Measurements from ENCODE around the gene FAM234B. TPM values are rescaled to one million over a fixed set of nuclear protein-coding genes. Genes with fewer than 3 reads are reported as not detected.

FAM234B gene
- total RNA-seq, 2 experiments from 2014 or later: 4.7 to 5.0 TPM

- Mint-ChIP-seq H3K36me3 (no peaks in the 10 kb centered on the region), H3K9me3 (ENCODE audit: low read depth) (no peaks in the 10 kb centered on the region), H3K27me3 (peaks cover 29% of the 10 kb centered on the region), H3K4me1 (peaks cover 18% of the 10 kb centered on the region), H3K4me3 (peak overlapping the region; percentile 63), H3K27ac (no peak overlapping the region)
- CTCF ChIA-PET: interaction anchor here (3.1 kb wide), 1 partner anchor 86 kb away, joined by 9 read pairs; no protein-coding TSS in a partner anchor
- ATAC-seq: no peak
- DNase-seq: no peak
Observed at GRCh38 chr12:13002301-13003097, 41.7 kb upstream of the FAM234B start.

GRCh38 chr12:13004361-13004760, 39.8 kb upstream of the FAM234B start:
- Mint-ChIP-seq H3K27ac (no peak overlapping the region), H3K9me3 (ENCODE audit: low read depth) (no peaks in the 10 kb centered on the region), H3K27me3 (peaks cover 29% of the 10 kb centered on the region), H3K4me1 (peaks cover 11% of the 10 kb centered on the region), H3K36me3 (no peaks in the 10 kb centered on the region), H3K4me3 (no peak overlapping the region)
- CTCF ChIA-PET: no interaction called here
- ATAC-seq (no peak), DNase-seq (no peak)

GRCh38 chr12:13004986-13005385, 39.2 kb upstream of the FAM234B start:
- ATAC-seq: no peak
- CTCF ChIA-PET: no interaction called here
- Mint-ChIP-seq H3K4me1 (peaks cover 8% of the 10 kb centered on the region), H3K27ac (no peak overlapping the region), H3K27me3 (peaks cover 29% of the 10 kb centered on the region), H3K4me3 (no peak overlapping the region), H3K9me3 (ENCODE audit: low read depth) (no peaks in the 10 kb centered on the region), H3K36me3 (no peaks in the 10 kb centered on the region)
- no peak for DNase-seq

GRCh38 chr12:13005649-13006048, 38.5 kb upstream of the FAM234B start:
- peaks cover 8% of the 10 kb centered on the region for H3K4me1 Mint-ChIP-seq
- peaks cover 31% of the 10 kb centered on the region for H3K27me3 Mint-ChIP-seq
- no peak for DNase-seq
- ATAC-seq: no peak
- CTCF ChIA-PET: no interaction called here
- no peak overlapping the region for H3K27ac Mint-ChIP-seq
- H3K4me3 Mint-ChIP-seq: no peak overlapping the region
- H3K36me3 Mint-ChIP-seq: no peaks in the 10 kb centered on the region
- H3K9me3 Mint-ChIP-seq (ENCODE audit: low read depth): no peaks in the 10 kb centered on the region

- no peak overlapping the region for H3K27ac Mint-ChIP-seq
- CTCF ChIA-PET: interaction anchor here (0.9 kb wide), 1 partner anchor 19 kb away, joined by 3 read pairs; no protein-coding TSS in a partner anchor
- no peak overlapping the region for H3K4me3 Mint-ChIP-seq
- no peak for DNase-seq
- no peak for ATAC-seq
- peaks cover 22% of the 10 kb centered on the region for H3K27me3 Mint-ChIP-seq
- H3K4me1 Mint-ChIP-seq: no peaks in the 10 kb centered on the region
- no peaks in the 10 kb centered on the region for H3K36me3 Mint-ChIP-seq
- H3K9me3 Mint-ChIP-seq (ENCODE audit: low read depth): no peaks in the 10 kb centered on the region
Observed at GRCh38 chr12:13007496-13008233, 36.5 kb upstream of the FAM234B start.

GRCh38 chr12:13008741-13009380, 35.3 kb upstream of the FAM234B start:
- H3K4me1 Mint-ChIP-seq: no peaks in the 10 kb centered on the region
- ATAC-seq: no peak
- no peak for DNase-seq
- H3K27me3 Mint-ChIP-seq: peaks cover 12% of the 10 kb centered on the region
- no peak overlapping the region for H3K27ac Mint-ChIP-seq
- H3K36me3 Mint-ChIP-seq: no peaks in the 10 kb centered on the region
- no peak overlapping the region for H3K4me3 Mint-ChIP-seq
- CTCF ChIA-PET: no interaction called here
- H3K9me3 Mint-ChIP-seq (ENCODE audit: low read depth): no peaks in the 10 kb centered on the region

- CTCF ChIA-PET: no interaction called here
- Mint-ChIP-seq H3K9me3 (ENCODE audit: low read depth) (no peaks in the 10 kb centered on the region), H3K4me3 (no peak overlapping the region), H3K27me3 (peaks cover 22% of the 10 kb centered on the region), H3K27ac (no peak overlapping the region), H3K4me1 (no peaks in the 10 kb centered on the region), H3K36me3 (no peaks in the 10 kb centered on the region)
- ATAC-seq: no peak
- DNase-seq: no peak
Observed at GRCh38 chr12:13011098-13011497, 33.1 kb upstream of the FAM234B start.

GRCh38 chr12:13022851-13023271, 21.3 kb upstream of the FAM234B start:
- Mint-ChIP-seq H3K4me3 (no peak overlapping the region), H3K4me1 (no peaks in the 10 kb centered on the region), H3K9me3 (ENCODE audit: low read depth) (no peaks in the 10 kb centered on the region), H3K27me3 (peaks cover 32% of the 10 kb centered on the region), H3K27ac (no peak overlapping the region), H3K36me3 (no peaks in the 10 kb centered on the region)
- ATAC-seq (no peak), DNase-seq (no peak)
- CTCF ChIA-PET: interaction anchor here (0.7 to 1.4 kb wide), 2 partner anchors 12 to 255 kb away, joined by 3 read pairs; no protein-coding TSS in a partner anchor

GRCh38 chr12:13023811-13024530, 20.2 kb upstream of the FAM234B start:
- no peak for DNase-seq
- Mint-ChIP-seq H3K27ac (no peak overlapping the region), H3K4me3 (no peak overlapping the region), H3K36me3 (no peaks in the 10 kb centered on the region), H3K27me3 (peaks cover 31% of the 10 kb centered on the region), H3K4me1 (no peaks in the 10 kb centered on the region), H3K9me3 (ENCODE audit: low read depth) (no peaks in the 10 kb centered on the region)
- CTCF ChIA-PET: no interaction called here
- ATAC-seq: no peak

GRCh38 chr12:13024531-13024916, 19.7 kb upstream of the FAM234B start:
- ATAC-seq (no peak), DNase-seq (no peak)
- Mint-ChIP-seq H3K27me3 (peaks cover 31% of the 10 kb centered on the region), H3K27ac (no peak overlapping the region), H3K4me3 (no peak overlapping the region), H3K36me3 (no peaks in the 10 kb centered on the region), H3K4me1 (no peaks in the 10 kb centered on the region), H3K9me3 (ENCODE audit: low read depth) (no peaks in the 10 kb centered on the region)
- CTCF ChIA-PET: no interaction called here

GRCh38 chr12:13026286-13026685, 17.9 kb upstream of the FAM234B start:
- no peaks in the 10 kb centered on the region for H3K4me1 Mint-ChIP-seq
- CTCF ChIA-PET: interaction anchor here (0.9 kb wide), 1 partner anchor 19 kb away, joined by 3 read pairs; no protein-coding TSS in a partner anchor
- no peak for DNase-seq
- H3K36me3 Mint-ChIP-seq: no peaks in the 10 kb centered on the region
- no peak overlapping the region for H3K4me3 Mint-ChIP-seq
- H3K9me3 Mint-ChIP-seq (ENCODE audit: low read depth): no peaks in the 10 kb centered on the region
- peaks cover 33% of the 10 kb centered on the region for H3K27me3 Mint-ChIP-seq
- H3K27ac Mint-ChIP-seq: no peak overlapping the region
- no peak for ATAC-seq

GRCh38 chr12:13027032-13027431, 17.1 kb upstream of the FAM234B start:
- CTCF ChIA-PET: interaction anchor here (0.9 kb wide), 1 partner anchor 19 kb away, joined by 3 read pairs; no protein-coding TSS in a partner anchor
- Mint-ChIP-seq H3K4me3 (no peak overlapping the region), H3K36me3 (no peaks in the 10 kb centered on the region), H3K27me3 (peaks cover 33% of the 10 kb centered on the region), H3K9me3 (ENCODE audit: low read depth) (no peaks in the 10 kb centered on the region), H3K4me1 (no peaks in the 10 kb centered on the region), H3K27ac (no peak overlapping the region)
- ATAC-seq (no peak), DNase-seq (no peak)

- H3K9me3 Mint-ChIP-seq (ENCODE audit: low read depth): no peaks in the 10 kb centered on the region
- peaks cover 33% of the 10 kb centered on the region for H3K27me3 Mint-ChIP-seq
- H3K4me3 Mint-ChIP-seq: no peak overlapping the region
- CTCF ChIA-PET: no interaction called here
- no peaks in the 10 kb centered on the region for H3K4me1 Mint-ChIP-seq
- H3K27ac Mint-ChIP-seq: no peak overlapping the region
- no peaks in the 10 kb centered on the region for H3K36me3 Mint-ChIP-seq
- DNase-seq (no peak), ATAC-seq (no peak)
Observed at GRCh38 chr12:13027508-13027907, 16.7 kb upstream of the FAM234B start.

Data from activated CD8-positive, alpha-beta memory T cell treated with anti-CD3 and anti-CD28 coated beads, Interleukin-2, amount 10 ng/mL, durations not matched to agents 7 days and 5 days (primary cell).